Measurements from ENCODE around the gene HELLS.

The HELLS gene

DNA sequence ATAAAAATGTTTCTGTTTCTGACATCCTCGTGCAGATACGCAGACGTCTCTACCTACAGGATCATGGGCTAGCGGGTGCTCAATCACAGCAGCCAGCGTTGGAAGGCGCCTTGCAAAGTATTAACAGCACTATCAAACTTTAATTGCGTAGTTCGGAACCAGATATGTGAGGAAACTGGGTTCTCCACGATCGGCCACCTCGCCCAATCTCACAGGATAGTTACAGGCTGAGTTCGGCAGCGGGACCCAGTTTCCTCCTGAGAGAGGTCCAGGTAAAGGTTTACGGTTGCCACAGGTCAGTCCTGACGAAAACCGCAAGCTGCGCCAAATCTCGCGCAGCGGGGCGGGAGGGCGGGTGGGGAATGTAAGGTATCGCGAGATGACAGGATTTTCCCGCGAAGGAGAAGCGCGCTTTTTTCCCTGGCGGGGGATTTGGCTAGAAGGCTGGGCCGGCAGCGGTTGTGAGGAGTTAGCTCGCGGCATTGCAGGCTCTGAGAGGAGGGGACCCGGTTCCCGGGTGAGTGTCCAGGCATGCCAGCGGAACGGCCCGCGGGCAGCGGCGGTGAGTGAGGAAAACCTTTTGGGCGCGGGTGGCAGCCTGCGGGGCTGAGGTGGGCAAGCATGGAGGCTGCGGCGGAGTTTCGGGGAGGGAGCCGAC, at the start of gene HELLS:
Gene HELLS, plus strand, starts transcription at position 398 of the 658 bp plus-strand sequence. Its CDS starts 134 bp downstream, at position 532.
- no peak for TF ChIP-seq CTCF (IDR thresholded peaks at IDR 0.05; ENCODE audit: insufficient read depth, low read length, poor library complexity, severe bottlenecking)

DNA sequence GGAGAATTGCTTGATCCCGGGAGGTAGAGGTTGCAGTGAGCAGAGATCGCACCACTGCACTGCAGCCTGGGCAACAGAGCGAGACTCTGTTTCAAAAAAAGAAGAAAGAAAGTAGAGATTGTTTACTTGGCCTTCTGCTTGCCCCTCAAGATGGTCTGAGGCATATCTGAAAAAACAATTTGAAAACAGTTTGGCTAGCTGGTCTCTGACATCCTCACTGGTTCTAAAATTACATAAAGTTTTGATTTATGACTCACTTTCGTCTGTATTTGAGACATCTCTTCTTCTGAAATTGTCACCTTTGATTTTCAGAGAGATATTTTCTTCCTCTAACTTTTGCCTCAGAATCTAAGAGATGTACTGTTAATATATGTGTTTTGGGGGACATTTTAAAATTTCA, 49.6 kb upstream of the HELLS start:
- no peaks in the 10 kb centered on the region for H3K27me3 ChIP-seq (replicated peaks; ENCODE audit: control insufficient read depth, insufficient read depth, low read length)
- peak; percentile 73 for DNase-seq (ENCODE audit: extremely low read depth, insufficient read length)
- TF ChIP-seq CTCF (IDR thresholded peaks at IDR 0.05; ENCODE audit: insufficient read depth, low read length, poor library complexity, severe bottlenecking): no peak
- H3K4me3 ChIP-seq (replicated peaks; ENCODE audit: low read depth, low read length): no peak overlapping the region
- no peaks in the 10 kb centered on the region for H3K36me3 ChIP-seq (ENCODE audit: control insufficient read depth, insufficient read depth, low read length)

More for the DNA sequence above, at the start of gene HELLS:
- Histone ChIP-seq H3K4me3 (replicated peaks; ENCODE audit: low read depth, low read length) (peak within 1 kb of the TSS; percentile 99), H3K36me3 (ENCODE audit: control insufficient read depth, insufficient read depth, low read length) (no peaks in the 10 kb centered on the region), H3K27me3 (replicated peaks; ENCODE audit: control insufficient read depth, insufficient read depth, low read length) (no peaks in the 10 kb centered on the region)
- peak; percentile 88 for DNase-seq (ENCODE audit: extremely low read depth, insufficient read length)

- no peak for TF ChIP-seq CTCF (IDR thresholded peaks at IDR 0.05; ENCODE audit: insufficient read depth, low read length, poor library complexity, severe bottlenecking)
- Histone ChIP-seq H3K36me3 (ENCODE audit: control insufficient read depth, insufficient read depth, low read length) (no peaks in the 10 kb centered on the region), H3K4me3 (replicated peaks; ENCODE audit: low read depth, low read length) (no peak overlapping the region), H3K27me3 (replicated peaks; ENCODE audit: control insufficient read depth, insufficient read depth, low read length) (no peaks in the 10 kb centered on the region)
- no peak for DNase-seq (ENCODE audit: extremely low read depth, insufficient read length)
Measured at GRCh38 chr10:94496646-94497045, 48.9 kb upstream of the HELLS start.

- H3K36me3 ChIP-seq (ENCODE audit: control insufficient read depth, insufficient read depth, low read length): no peaks in the 10 kb centered on the region
- peak; percentile 30 for TF ChIP-seq CTCF (IDR thresholded peaks at IDR 0.05; ENCODE audit: insufficient read depth, low read length, poor library complexity, severe bottlenecking)
- no peak overlapping the region for H3K4me3 ChIP-seq (replicated peaks; ENCODE audit: low read depth, low read length)
- DNase-seq (ENCODE audit: extremely low read depth, insufficient read length): no peak
- no peaks in the 10 kb centered on the region for H3K27me3 ChIP-seq (replicated peaks; ENCODE audit: control insufficient read depth, insufficient read depth, low read length)
Measured at GRCh38 chr10:94500063-94500462, 45.5 kb upstream of the HELLS start.

DNA sequence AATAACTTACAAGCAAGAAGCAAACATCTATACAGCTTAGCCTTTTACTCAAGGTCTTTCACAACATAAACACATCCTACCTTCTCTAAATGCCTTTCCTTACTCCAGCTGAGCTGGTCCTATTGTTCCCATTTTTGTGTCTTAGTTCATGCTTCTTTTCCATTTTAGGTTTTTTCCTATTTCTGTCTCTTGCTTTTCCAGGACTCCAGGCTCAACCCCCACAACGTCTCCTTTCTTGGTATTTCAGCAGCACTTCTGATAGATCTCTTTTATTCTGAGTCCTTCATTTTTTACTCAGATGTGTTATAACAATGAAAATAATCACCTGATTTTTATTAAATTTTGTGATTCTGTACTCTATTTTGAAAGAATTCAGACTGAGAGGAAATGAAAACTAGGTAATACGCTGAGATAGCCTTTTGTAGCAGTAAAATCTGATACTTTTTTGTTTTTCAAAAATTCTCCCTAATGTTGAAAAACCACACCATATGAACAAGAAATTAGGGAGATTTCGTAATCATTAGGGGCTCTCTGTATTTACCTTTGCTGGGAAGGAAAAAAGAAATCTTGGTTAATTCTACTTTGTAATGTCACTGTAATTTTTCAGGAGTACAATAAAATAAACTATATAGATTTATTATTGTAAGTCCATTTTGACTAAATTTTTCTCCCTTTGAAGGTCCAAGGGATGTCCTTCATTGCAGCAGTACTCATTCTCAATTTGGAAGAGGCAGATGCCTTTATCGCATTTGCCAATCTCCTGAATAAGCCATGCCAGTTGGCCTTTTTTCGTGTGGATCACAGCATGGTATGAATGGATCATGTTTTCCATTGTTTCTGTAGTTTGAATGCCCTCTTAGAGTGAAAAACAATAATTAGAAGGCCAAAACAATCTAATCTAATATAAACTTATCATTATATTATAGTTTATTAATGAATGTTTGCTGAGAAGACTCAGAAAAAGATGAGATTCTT, 24.0 kb upstream of the HELLS start:
- Histone ChIP-seq H3K4me3 (replicated peaks; ENCODE audit: low read depth, low read length) (no peak overlapping the region), H3K27me3 (replicated peaks; ENCODE audit: control insufficient read depth, insufficient read depth, low read length) (no peaks in the 10 kb centered on the region), H3K36me3 (ENCODE audit: control insufficient read depth, insufficient read depth, low read length) (no peaks in the 10 kb centered on the region; the same call in 1 of the 2 replicates)
- no peak for TF ChIP-seq CTCF (IDR thresholded peaks at IDR 0.05; ENCODE audit: insufficient read depth, low read length, poor library complexity, severe bottlenecking)
- no peak for DNase-seq (ENCODE audit: extremely low read depth, insufficient read length)
